WI38 (cell line): Measurements from ENCODE around the gene C1R.
A peak's percentile ranks its signal among the peaks of the same experiment; 100 is the strongest.

Experiments
- H3K4me3 ChIP-seq: 2 replicates; pipeline ENCODE4 v1.5.1; 2011; ENCODE audit warnings: low read depth, mild to moderate bottlenecking, control low read depth, low read length
- CTCF ChIP-seq: IDR thresholded peaks from 2 replicates; pipeline ENCODE4 v1.5.1; 2012; ENCODE audit warnings: low read depth, mild to moderate bottlenecking, control low read depth, low read length

Gene C1R

GRCh38 chr12:7118881-7119280 is 26.6 kb upstream of the C1R start:
- no peak overlapping the region for H3K4me3 ChIP-seq

GRCh38 chr12:7117670-7118069 is 25.4 kb upstream of the C1R start:
- no peak for TF ChIP-seq CTCF
- no peak overlapping the region for H3K4me3 ChIP-seq

More at GRCh38 chr12:7118881-7119280, 26.6 kb upstream of the C1R start:
- TF ChIP-seq CTCF = no peak

DNA sequence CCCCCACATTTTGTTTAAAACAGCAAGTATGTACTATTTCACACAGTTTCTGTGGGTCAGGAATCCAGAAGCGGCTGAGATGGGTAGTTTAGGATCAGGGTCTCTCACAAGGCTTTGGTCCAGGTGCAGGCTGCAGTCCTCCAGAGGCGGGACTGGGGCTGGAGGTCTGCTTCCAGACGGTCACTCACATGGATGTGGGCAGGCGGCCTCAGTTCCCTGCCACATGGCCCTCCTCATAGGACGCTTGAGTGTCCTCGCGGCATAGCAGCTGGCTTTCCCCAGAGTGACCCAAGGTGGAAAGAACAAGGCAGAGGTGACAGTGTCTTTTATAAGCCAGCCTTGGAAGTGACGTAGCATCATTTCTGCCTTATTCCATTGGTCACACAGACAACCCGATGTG is 24.7 kb upstream of the C1R start:
- TF ChIP-seq CTCF = no peak
- H3K4me3 ChIP-seq = no peak overlapping the region

DNA sequence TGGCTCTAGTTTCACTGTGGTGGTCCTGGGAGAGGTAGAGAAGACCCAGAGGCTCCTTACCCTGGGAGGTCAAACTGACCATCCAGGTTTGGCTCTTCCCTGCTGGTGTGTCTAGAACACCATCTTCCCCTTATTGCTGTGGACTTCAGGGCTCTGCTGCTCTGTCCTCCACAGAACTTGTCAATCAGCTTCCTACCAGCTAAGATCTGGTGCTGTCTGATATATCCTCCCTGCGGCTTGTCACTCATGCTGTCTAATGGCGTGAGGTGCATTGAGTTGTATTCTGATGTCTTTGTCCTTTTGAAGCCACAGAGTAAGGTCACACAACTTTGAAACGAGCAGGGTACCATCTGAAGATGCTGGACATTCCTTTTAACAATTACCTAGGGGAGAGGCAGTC is 24.0 kb upstream of the C1R start:
- no peak for TF ChIP-seq CTCF
- no peak overlapping the region for H3K4me3 ChIP-seq

DNA sequence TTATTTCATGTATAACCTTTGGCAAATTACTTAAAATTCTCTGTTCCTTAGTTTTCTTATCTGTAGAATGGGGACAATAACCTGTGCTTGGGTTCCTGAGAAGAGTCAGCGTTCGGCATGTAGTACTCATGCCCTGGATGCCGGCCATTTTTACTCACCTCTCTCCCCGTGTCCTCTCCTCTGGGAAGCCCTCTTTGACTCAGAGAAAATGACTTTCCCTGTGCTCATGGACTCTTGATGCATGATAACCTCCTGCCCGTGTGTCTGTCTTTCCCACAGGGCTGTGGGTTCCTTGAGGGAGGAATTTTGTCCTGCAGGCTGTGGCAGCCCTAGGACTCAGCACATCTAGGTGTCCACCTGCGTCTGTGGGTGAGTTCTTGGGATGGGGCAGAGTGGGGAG is 22.6 kb upstream of the C1R start:
- no peak overlapping the region for H3K4me3 ChIP-seq
- TF ChIP-seq CTCF = no peak

GRCh38 chr12:7114008-7114407 is 21.8 kb upstream of the C1R start:
- no peak overlapping the region for H3K4me3 ChIP-seq
- no peak for TF ChIP-seq CTCF

DNA sequence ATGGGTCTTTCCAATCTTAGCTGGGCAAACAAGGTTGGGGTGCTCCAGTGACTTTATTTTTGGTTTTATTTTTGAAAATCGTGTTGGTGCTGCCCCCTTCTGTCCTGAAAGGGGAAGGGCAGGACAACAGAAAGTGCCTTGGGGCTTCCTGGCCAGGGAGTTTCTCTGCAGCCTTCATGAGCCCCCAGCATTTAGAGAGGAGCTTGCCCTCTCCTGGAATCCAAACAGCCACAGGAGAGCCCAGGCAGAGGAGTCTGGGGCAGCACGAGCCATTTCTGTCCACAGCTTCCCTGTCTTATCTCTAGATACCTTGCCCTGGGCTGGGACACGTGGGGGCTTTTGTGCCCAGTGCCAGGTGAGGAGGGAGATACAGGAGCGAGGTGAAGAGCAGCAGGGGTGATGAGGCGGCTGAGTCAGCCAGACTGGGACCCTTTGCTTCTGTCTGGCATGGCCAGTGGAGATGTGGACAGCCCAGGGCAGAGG is 21.2 kb upstream of the C1R start:
- no peak overlapping the region for H3K4me3 ChIP-seq

More for the DNA sequence above, 21.2 kb upstream of the C1R start:
- TF ChIP-seq CTCF = peak; percentile 82
